ENCODE data around the gene RASSF7.

Gene RASSF7

DNA sequence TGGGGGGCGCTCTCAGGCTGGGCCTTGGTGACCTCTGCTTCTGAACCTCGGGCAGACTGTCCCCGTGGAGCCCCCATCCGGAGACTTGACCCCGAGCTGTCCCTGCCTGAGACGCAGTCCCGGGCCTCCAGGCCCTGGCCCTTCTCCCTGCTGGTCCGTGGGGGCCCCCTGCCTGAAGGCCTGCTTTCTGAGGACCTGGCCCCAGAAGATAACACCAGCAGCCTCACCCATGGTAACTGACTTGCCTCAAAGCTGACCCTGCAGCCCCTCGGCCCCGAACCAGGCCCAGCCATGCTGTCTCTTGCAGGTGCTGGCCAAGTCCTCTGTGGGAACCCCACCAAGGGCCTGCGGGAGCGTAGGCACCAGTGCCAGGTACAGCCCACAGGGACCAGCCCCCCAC is 9.2 kb upstream of the RASSF7 start:
- DNase-seq (ENCODE audit: low read depth) = no peak

DNA sequence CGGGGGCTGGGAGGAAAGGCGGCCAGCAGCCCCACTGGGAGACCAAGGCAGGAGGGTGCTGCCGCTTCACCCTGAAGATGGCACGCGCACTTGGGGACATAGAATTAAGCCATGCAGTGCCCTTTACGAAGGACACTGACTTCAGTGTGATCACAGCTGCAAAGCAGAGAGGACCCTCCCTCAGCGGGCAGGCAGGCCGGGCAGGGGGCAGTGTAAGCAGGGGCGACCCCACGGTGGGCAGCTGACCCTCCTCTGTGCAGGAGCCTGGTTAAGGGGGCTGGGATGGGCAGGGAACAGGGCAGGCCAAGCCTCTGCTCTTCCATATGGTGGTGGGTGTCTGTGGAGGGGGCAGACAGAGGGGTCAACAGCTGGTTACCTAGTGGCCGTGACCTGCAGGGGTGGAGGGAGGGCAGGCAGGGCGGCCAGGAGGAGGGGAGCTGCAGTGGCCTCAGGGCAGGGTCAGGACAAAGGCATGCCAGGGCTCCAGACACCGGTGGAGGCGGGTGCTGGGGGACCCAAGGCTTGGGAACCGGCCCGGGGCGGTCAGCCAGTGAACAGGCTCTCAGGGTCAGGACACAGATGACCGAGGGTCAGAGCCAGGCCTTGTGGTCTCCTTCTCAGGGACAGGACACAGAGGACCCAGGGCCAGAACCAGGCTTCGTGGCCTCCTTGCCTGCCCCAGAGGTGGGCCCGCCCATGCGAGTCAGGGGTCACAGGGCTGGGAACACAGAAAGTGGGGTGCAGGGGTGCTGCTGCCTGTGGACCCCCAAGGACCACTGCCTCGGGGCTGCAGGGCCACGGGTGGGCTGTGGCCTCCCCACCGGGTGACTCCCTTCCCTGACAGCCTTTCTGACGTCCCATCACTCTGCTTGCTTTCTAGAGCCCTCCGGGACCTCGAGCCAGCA is 7.4 kb upstream of the RASSF7 start:
- DNase-seq (ENCODE audit: low read depth) = no peak

DNA sequence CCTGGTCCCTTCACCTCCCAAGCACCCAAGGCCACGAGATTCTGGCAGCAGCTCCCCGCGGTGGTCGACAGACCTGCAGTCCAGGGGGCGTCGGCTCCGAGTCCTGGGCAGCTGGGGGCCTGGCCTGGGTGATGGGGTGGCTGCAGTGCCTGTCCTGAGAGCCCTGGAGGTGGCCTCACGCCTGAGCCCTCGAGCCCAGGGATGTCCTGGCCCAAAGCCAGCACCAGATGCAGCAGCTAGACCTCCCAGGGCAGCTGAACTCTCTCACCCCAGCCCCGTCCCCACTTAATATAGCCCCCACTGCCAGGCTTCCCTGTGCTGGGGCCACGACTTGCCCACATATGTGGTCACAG is 6.8 kb upstream of the RASSF7 start:
- DNase-seq (ENCODE audit: low read depth) = no peak

DNA sequence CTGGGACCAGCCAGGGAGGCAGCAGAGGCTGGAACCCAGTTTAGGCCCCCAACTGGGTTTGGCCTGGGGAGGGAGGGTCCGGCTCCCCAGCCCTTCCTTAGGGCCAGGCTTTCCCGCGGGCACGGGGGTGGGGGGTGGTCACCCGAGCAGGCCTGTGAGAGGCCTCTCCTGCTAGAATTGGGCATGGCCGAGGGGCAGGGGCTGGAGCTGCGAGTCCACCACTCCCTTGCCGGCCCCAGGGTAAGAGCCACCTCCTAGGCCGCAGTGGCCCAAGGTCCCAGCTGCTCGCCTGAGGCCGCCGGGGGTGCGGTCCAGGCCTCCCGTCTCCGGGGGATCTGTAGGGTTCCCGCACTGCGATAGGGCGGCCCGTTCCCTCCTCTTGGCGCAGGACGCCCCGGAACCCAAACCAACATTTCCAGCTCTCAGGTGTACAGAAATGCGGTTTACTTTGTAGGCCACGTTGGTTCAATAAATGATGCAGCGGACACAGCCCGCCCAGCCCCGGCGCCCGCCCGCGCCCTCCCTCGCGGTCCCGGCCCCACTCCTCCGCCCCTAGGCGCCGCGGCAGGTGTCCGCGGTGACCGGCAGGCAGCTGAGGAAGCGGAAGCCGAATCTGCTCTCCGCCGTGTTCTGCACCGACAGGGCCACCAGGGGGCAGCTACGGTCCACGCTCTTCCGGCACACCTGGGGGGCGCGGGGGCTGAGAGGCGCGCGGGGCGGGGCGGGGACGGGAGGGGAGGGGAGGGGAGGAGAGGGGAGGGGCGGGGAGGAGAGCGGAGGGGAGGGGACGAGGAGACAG is 6.1 kb upstream of the RASSF7 start:
- peak; percentile 51 for DNase-seq (ENCODE audit: low read depth)

GRCh38 chr11:555227-555779 is 5.5 kb upstream of the RASSF7 start:
- no peak for DNase-seq (ENCODE audit: low read depth)

- DNase-seq (ENCODE audit: low read depth) = peak; percentile 25
These were observed 4.7 kb upstream of the RASSF7 start for GRCh38 chr11:555780-556661.

GRCh38 chr11:556662-557256 is 4.0 kb upstream of the RASSF7 start:
- DNase-seq (ENCODE audit: low read depth) = no peak

DNA sequence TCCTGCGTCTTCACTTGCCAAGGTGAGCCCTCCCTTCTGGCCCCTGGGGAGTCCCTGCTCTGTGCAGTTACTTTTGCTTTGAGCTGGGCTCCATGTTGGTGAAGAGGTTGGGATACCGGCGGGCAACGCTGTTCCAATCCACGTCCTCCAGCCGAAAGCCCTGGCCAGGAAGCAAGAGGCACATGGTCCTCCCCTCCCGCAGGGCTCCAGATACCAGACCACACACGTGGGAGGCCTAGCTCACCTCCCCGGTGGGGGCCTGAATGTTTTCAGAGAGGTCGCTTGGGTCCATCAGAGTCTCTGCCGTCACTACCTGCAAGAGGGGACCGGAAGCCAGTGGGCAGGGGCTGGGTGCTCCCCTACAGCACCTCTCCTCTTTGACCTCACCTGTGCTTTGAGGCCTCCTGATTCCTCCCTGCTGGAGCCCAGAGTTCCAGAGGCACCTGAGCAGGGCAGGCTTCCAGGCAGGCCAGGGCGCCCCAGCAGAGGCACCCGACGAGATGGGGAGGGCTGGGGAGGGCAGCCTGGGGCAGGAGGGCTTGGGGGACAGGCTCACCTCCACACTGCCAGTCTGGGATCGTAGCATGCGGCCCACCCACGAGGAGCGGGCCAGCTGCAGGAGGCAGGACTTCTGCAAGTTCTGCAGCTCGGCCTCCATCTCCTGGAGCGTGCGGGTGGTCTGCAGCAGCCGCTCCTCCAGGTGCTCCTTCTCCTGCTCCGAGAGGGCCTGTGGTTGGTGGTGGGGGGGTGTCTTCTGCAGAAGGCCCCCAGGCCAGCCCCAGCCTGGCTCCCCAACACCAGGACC is 3.2 kb upstream of the RASSF7 start:
- no peak for DNase-seq (ENCODE audit: low read depth)

GRCh38 chr11:558503-558902 is 2.3 kb upstream of the RASSF7 start:
- DNase-seq (ENCODE audit: low read depth) = no peak

DNA sequence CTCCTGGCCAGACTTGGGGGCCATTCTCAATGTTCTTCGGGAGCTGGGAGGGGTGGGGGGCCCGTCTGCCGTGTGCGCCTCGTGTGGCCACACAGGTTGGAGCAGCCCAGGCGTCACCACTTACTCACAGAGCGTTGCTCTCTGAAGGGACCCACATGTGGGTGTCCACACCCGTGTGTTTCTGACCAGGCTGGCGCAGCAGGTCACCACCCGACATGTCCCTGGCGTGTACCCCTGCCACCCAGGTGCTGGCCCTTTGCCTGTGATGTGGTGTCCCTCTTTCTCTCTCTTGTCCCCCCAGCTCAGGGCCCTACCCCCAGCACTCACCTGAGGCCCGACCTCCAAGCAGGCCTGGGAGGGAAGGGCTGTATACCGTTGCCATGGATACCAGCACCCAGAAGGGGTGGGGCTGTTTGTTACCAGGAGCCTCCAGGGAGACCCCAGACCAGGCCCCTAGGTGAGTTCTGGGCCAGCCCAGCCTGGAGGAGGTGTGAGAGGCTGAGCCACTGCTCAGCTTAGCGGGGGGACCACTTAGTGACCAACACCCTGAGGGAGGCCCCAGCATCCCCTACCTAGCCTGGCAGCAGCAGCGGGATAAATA is 1.6 kb upstream of the RASSF7 start:
- no peak for DNase-seq (ENCODE audit: low read depth)

DNA sequence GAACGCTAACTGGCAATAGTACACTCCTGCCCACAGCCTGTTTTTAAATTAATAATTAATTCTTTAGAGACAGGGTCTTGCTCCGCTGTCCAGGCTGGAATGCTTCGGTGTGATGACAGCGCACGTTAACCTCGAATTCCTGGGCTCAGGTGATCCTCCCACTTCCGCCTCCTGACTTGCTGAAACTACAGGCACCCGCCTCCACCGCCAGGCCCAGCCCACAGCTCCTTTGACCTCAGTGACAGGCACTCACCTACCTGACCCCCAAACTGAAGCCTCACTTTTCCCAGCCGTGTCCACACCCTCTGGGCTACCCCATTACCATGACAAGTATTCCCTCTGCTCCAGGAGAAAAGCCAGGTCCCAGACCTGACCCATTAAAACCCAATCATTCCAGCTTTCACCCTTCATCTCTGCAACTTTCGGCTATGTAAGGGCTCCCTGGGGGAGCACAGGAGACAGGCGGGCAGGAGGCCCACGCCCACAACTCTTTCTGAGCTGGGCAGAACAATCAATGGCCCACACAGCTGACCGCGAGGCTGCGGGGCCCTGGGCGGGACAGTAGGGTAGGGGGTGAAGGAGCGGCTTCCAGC is 962 bp upstream of the RASSF7 start:
- DNase-seq (ENCODE audit: low read depth) = no peak

GRCh38 chr11:561148-562003 is 606 bp downstream of the RASSF7 start:
- peak; percentile 68 for DNase-seq (ENCODE audit: low read depth)

GRCh38 chr11:562046-562645 is 1.4 kb downstream of the RASSF7 start:
- no peak for DNase-seq (ENCODE audit: low read depth)

- no peak for DNase-seq (ENCODE audit: low read depth)
These were observed 2.5 kb downstream of the RASSF7 start for GRCh38 chr11:563066-563811.

DNA sequence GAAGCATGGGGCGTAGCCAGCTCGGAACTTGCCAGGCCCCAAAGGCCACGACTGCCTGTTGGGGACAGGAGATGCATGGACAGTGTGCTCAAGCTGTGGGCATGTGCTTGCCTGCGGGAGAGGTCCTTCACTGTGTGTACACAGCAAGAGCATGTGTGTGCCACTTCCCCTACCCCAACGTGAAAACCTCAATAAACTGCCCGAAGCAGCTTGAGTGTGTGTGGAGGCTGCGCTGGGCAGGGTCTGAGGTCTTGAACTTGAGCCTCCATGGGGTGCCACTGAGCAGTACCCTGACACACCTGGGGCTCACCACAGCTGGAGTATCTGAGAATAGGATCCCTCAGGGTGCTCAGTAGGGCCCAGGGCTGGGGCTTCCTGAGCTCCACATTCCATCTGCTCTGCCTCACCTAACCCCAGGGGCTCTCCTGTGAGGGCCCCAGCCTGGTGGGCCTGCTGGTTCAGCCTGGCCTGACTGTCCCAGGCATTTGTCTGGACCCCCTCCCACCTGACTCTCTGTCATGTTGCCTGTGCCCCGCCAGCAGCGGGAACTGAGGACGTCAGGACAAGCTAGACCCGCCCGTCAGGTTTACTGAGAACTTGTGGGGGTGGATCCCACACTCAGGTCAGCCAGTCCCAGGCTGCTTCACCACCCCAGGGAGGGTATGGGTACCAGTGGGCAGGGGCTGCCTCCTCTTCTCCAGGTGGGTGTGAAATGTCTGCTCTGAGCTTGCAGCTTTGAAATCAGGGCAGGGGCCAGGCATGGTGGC is 3.2 kb downstream of the RASSF7 start:
- no peak for DNase-seq (ENCODE audit: low read depth)

- DNase-seq (ENCODE audit: low read depth) = peak; percentile 26
These were observed 5.2 kb downstream of the RASSF7 start for GRCh38 chr11:565921-566509.
